GM13977 (cell line): ENCODE data around the gene PNPLA2.

ENCODE experiments used
- DNase-seq: peaks from one replicate; pipeline ENCODE4 v3.0.0; 2012; ENCODE audit warnings: low spot score
- in situ Hi-C: fragments of 300-500 bp; cut with MboI; formaldehyde crosslinking; loops from one replicate; pipeline ENCODE4 v1.12.0; 2022; ENCODE audit warnings: low sequenced_read_pairs, low pct_unique_long_range_greater_than_20kb, mixed read lengths, inconsistent platforms; ENCODE audit not compliant: unreplicated experiment
- TF ChIP-seq, protein P1 (sequence below): IDR thresholded peaks from 2 replicates; pipeline ENCODE4 v1.5.1; 2012; ENCODE audit warnings: mild to moderate bottlenecking, control low read depth; ENCODE audit not compliant: insufficient read depth; ENCODE audit errors: extremely low read depth, missing control alignments

PNPLA2 gene

DNA sequence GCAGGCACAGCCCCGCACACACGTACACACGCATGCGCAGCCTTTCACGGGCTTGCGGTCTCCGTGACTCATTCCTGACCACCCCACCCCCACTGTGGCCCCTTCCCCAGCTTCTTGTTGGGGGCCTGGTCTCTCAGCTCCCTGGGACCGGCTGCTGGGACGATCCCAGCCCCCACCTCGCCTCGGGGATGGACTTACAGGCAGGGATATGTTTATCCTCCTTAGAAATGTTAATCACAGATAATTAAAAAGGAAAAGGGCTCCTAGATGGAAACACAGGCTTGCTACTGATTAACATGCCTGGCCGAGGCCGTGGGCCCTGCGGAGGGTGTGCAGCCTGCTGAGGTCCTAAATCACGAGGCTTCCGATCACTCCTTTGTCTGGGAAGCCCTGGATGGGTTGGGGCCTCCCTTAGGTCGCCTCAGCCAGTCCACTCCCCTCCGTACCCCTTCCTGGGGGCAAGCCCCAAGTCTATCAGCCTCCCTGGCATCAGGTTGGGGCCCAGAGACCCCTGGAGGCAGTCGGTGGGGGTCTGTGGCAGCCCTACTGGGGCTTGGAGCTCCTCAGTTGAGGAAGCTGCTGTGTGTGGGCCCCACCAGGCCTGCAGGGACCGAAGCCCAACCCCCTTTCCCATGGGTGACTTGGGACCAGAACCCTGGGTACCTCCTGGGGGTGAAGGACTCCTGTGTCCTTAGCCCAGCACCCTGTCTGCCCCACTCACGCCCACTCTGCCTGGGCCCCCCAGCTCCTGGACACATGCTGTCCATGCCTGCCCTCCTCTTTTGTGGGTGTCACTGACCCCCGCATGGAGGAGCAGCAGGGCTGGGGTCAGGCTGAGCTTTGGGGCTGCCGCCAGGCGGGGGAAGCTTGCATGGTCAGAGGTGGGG, 44.6 kb downstream of the PNPLA2 start:
- no peak for DNase-seq
- TF ChIP-seq, protein P1, sequence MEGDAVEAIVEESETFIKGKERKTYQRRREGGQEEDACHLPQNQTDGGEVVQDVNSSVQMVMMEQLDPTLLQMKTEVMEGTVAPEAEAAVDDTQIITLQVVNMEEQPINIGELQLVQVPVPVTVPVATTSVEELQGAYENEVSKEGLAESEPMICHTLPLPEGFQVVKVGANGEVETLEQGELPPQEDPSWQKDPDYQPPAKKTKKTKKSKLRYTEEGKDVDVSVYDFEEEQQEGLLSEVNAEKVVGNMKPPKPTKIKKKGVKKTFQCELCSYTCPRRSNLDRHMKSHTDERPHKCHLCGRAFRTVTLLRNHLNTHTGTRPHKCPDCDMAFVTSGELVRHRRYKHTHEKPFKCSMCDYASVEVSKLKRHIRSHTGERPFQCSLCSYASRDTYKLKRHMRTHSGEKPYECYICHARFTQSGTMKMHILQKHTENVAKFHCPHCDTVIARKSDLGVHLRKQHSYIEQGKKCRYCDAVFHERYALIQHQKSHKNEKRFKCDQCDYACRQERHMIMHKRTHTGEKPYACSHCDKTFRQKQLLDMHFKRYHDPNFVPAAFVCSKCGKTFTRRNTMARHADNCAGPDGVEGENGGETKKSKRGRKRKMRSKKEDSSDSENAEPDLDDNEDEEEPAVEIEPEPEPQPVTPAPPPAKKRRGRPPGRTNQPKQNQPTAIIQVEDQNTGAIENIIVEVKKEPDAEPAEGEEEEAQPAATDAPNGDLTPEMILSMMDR, result no peak
- in situ Hi-C loops, result no loop called here

DNA sequence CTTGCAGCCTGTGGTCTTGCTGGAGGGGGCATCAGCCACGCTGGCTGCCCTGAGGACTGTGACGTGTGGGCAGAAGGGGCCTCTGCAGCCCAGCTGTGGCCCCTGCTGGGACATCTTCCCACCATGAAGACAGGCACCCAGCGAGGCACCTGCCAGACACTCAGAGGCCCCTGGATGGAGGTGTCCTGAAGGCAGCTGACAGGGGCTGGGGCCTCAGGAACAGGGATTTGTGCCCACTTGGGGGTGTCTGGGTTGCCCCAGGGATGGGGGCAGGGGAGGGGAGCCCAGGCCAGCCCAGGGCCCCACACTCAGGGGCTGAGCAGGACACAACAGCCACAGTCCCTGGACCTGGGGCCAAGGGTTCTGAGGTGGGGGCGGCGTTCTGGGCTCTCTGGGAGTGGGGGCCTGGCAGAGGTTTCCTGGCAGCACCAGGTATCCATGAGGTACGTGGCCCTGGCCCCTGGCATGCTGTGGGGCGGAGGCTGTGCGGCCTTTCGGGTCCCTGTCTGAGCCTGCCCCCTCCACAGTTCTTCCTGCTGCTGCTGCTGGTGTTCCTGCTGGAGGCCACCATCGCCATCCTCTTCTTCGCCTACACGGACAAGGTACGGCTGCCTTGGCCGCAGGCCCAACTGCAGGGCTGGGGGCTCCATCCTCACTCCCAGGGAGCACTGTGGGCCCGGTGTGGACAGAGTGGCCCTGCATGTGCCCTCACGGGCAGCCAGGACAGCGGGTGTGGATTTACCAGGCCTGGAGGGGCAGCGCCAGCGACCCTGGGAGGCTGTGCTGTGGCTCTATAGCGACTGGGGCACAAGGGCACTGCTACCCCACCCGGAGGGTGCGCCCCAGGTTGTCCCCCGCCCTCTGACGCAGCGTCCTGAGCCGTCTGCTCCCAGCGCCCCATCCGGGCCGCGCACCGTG, 45.5 kb downstream of the PNPLA2 start:
- TF ChIP-seq, protein P1, result no peak
- DNase-seq, result no peak
- in situ Hi-C loops, result no loop called here

DNA sequence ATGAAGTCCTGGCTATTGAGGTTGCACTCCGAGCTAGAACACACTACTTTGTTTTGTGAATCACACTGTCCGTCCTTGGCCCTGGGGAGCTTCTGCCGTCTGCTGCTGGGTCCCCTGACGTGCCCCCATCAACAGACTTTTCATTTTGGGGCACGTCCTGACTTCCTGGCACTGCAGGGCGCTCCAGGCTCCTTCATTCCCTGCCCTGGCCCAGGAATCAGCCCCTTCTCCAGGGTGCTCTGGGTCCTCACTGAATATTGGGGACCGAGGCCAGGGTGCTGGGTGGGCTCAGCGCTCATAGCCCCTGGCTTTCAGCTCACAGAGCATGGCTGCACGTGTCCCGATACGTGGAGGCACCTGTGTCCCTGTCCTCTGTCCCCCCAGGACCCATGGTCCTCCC, 46.2 kb downstream of the PNPLA2 start:
- in situ Hi-C loops, result no loop called here
- no peak for DNase-seq
- TF ChIP-seq, protein P1, result no peak

DNA sequence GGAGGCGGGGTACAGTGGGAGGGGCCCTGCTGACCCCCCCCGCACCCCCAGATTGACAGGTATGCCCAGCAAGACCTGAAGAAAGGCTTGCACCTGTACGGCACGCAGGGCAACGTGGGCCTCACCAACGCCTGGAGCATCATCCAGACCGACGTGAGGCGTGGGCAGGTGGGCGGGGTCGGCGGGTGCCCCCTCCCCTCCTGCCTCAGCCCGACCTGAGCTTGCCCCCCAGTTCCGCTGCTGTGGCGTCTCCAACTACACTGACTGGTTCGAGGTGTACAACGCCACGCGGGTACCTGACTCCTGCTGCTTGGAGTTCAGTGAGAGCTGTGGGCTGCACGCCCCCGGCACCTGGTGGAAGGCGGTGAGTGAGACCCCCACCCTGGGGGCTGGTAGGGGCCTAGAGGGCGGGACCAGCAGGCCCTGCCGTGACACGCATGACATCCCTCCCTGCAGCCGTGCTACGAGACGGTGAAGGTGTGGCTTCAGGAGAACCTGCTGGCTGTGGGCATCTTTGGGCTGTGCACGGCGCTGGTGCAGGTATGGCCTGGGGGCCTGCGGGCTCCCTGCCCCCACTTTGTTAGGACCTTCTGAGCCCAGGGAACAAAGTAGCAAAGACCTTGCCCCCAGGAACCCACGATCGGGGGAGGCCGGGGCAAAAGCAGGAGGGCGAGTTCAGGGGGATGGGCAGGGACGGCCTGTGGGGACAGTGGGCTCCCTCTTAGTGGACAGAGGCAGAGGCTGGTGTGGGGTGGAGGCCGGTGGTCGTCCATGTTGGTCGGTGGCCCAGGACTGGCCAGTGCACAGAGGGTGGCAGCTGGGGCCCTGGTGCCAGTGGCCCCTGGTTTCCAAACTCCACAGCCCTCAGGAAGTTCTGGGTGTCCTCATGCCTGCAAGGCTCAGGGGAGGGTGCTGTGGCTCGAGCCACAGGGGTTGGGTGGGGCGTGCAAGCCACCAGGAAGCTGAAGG, 47.0 kb downstream of the PNPLA2 start:
- in situ Hi-C loops, result no loop called here
- TF ChIP-seq, protein P1, result no peak

DNA sequence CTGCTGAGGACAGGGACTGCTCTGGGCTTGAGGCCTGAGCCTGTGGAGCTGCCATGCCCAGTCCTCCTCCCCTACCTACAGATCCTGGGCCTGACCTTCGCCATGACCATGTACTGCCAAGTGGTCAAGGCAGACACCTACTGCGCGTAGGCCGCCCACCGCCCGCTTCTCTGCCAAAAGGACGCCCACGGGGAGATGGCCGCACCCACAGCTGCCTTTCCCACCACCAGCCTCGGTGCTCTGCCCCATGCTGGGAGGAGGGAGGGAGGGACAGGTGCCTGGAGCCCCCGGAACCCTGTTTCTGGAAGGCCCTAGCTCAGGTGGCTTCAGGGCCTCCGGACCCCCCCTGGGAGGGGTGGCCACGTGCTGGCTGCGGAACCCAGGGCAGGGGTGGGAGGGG, 47.8 kb downstream of the PNPLA2 start:
- TF ChIP-seq, protein P1, result no peak
- in situ Hi-C loops, result no loop called here

More for the DNA sequence above, 47.0 kb downstream of the PNPLA2 start:
- DNase-seq, result no peak

More for the DNA sequence above, 47.8 kb downstream of the PNPLA2 start:
- DNase-seq, result no peak
